DMS 273 (cell line): ENCODE results near the gene CHRNB4.
A peak's percentile ranks its signal among the peaks of the same experiment; 100 is the strongest.
"Not testable (repeated sequence)": the region's sequence is repeated elsewhere in the genome, so short reads cannot be mapped to it uniquely, and the experiment has no call there.

ENCODE experiments used
- DNase-seq: peaks from one replicate; lab custom pipeline; 2025; ENCODE audit not compliant: unreplicated experiment; lab: John Stamatoyannopoulos, UW

Gene CHRNB4, protein sequence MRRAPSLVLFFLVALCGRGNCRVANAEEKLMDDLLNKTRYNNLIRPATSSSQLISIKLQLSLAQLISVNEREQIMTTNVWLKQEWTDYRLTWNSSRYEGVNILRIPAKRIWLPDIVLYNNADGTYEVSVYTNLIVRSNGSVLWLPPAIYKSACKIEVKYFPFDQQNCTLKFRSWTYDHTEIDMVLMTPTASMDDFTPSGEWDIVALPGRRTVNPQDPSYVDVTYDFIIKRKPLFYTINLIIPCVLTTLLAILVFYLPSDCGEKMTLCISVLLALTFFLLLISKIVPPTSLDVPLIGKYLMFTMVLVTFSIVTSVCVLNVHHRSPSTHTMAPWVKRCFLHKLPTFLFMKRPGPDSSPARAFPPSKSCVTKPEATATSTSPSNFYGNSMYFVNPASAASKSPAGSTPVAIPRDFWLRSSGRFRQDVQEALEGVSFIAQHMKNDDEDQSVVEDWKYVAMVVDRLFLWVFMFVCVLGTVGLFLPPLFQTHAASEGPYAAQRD

GRCh38 chr15:78641102-78641748 lies at the start of gene CHRNB4:
Gene CHRNB4, minus strand, starts transcription at chr15:78641210. Its CDS starts 77 bp downstream, at chr15:78641133.
- DNase-seq: no peak

GRCh38 chr15:78689626-78690025 lies 48.6 kb upstream of the CHRNB4 start:
- DNase-seq: no peak

GRCh38 chr15:78685925-78686324 lies 44.9 kb upstream of the CHRNB4 start:
- DNase-seq: no peak

DNA sequence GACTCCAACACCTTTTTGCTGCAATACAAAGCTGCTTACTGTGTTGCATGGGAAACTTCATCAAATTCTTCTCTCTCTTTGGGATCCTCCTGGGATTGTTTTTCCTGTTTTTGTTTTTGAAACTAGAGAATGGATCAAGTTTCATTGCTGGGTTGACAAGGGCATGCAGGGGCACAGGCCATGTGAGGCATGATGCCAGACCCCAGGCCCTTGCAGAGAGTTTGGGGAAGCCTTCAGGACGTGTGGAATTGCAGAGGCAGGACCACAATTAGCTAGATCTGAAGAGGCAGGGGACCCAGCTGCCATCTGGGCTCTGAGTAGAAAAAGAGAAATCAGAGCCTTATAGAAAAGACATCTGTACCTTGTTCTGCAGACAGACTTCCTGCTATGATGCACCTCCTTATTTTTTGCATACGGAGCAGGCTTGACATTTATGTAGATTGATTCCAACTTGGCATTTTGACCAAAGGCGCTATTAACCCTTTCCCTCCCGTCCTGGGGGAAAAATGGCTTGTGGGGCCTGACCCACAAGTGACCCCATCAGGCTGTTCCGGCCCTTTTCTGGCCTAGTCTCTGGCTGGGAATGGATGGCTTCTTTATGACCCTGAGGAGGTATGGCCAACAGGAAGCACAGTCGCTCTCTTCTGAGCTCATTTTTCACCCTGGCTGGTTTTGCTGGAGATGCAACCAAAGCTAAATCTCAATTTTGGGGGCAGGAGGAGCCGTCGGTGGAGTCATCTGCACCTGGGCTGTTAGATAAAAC lies 44.3 kb upstream of the CHRNB4 start:
- peak; percentile 68 for DNase-seq

GRCh38 chr15:78684657-78685056 lies 43.6 kb upstream of the CHRNB4 start:
- DNase-seq: peak; percentile 42

DNA sequence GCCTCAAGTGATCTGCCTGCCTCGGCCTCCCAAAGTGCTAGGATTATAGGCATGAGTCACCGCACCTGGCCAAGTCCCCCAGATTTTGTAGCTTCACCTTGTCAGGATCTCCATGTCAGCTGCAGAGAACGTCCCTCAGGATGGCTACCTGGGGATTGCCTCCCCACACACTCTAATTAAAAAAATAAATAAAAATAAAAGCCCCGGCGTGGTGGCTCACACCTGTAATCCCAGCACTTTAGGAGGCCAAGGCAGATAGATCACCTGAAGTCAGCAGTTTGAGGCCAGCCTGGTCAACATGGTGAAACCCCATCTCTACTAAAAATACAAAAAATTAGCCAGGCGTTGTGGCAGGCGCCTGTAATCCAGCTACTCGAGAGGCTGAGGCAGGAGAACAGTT lies 42.6 kb upstream of the CHRNB4 start:
- not testable (repeated sequence) for DNase-seq

GRCh38 chr15:78682693-78683410 lies 41.8 kb upstream of the CHRNB4 start:
- DNase-seq: no peak

- DNase-seq: no peak
Measured at GRCh38 chr15:78682004-78682651, 41.1 kb upstream of the CHRNB4 start.

DNA sequence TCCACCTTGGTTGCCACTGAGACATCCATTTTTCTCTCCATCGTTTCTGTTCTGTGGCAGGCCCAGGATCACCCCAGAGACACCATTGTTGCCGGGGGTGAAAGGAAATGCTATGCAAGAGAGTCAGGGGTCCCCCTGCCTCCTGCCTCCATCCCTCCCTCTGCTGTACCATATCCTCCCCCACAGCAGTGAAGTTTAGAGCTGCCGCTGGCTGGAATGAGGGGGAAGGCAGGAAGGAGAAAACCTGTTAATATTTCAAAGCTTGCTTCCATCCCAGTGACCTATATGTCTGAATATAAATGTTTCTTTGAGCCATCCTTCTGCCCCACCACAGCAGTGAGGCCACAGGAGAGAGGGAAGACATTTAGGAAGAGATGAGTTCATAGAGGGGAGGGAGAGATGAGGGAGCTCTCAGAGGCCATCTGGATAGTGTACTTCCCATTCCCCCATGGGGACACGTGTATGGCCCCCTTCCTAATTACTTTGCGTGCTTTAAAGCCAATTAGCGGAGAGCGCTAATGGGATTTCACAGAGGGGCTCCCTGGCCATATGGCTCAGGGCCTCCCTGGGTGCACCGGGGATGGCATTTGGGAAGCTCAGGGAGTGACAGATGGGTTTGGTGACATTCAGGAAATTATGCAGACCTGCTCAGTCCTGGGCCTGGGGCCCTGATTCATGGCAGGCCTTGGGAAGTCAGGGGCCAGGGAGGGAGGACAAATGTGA lies 40.4 kb upstream of the CHRNB4 start:
- peak; percentile 95 for DNase-seq

DNA sequence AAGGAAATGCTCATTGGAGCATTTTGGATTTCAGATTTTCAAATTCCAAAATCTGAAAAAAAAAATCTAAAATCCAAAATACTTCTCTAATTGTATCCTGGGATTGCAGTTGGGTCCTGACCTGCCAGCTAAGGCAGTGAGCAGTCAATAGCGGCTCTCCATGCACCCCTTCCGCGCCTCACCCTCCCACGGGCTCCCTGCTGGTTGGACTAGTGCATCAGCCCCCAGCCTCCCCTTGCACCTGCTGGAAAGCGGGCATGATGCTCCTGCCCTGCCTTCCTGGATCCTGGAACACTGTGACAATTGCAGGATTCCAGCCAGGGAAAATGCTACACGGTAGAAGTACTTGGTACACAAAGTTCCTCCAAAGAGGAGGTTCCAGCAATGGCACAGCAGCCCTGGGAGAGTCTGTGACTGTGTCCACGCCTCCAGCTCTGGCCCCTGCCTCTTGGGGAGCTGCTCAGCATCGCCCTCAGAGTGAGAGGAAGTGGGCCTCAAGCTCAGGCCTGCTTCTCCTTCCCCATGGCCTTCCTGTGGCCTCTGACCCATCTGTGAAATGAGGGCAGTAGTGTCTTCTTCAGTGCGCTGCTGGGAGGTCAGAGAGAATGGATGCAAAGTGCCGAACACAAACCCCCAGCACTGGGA lies 39.5 kb upstream of the CHRNB4 start:
- DNase-seq: no peak

- no peak for DNase-seq
Measured at GRCh38 chr15:78679089-78679511, 38.1 kb upstream of the CHRNB4 start.

GRCh38 chr15:78676424-78677110 lies 35.6 kb upstream of the CHRNB4 start:
- no peak for DNase-seq

- DNase-seq: no peak
Measured at GRCh38 chr15:78675617-78676360, 34.8 kb upstream of the CHRNB4 start.

DNA sequence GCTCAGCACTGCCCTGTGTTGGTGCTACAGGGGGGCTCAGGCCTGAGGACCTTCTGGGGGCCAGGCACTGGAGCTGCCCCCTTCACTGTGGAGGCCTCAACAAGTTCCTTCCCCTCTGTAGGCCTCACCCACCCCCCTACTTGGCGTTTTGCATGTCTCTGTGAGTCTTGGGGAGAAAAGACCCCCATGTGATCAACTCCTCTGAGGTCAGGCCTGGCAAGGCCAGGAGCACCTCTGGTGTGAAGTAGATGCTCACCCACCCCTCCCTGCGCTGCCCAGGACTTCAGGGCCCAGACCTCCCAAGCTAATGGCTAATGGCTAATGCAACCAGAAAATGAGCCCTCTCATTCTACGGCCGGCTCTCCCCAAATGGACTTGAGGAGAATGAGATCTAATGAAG lies 34.2 kb upstream of the CHRNB4 start:
- no peak for DNase-seq

DNA sequence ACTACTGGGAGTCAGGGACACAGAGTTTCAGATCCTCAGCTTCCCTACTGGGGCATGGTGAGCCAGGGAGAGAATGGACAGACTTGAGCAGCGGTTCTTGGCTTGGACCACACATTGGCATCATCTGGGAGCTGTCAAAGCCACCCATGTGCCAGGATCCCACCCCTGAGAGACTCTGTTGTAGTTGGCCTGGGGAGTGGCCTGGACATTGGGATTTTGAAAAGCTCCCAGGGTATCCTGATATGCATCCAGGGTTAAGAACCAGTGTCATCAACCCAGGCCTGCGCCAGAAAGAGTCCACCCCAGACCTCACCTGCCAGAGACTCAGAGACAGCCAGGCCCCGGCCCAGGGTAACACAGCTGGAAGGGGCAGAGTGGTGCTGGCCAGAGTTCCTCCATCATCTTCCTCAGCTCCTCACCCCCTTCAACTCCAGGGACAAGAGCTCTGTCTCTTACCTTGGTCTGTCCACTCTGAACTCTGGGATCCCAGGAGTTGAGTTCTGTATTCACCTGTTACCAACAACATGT lies 33.0 kb upstream of the CHRNB4 start:
- DNase-seq: no peak

GRCh38 chr15:78673476-78673875 lies 32.5 kb upstream of the CHRNB4 start:
- DNase-seq: no peak

DNA sequence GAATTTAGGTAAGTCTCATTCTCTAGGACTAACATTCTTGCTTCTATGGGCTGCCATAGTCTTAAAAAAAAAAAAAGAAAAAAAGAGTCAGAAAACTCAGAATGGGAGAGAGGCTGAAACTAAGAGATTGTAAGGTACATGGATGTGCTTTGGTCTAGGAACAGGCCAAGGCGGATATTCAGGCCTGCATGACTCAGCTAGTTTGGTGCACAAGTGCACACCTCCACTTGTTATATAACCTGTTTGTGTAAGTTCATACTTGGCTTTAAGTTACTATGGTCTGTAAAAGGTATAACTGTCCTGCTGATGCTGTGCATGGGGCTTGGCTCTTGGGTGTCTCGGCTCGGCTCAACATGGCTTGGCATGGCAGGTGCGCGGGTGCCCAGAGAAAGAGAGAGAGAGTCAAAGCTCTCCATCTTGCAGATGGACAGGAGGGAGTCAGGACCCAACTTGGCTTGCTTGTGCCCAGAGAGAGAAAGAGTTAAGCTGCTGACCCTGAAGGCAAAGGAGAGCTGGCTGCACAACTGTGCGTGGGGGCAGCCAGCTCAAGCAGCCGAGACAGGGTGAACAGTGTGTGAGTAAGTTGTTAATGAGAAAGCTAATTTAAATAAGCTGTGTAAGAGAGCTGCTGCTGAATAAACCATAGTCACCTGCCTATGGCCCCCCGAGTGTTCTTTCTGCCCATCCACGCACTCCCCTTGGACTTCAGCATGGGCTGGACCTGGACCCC lies 31.4 kb upstream of the CHRNB4 start:
- DNase-seq: peak; percentile 55
